HepG2 (cell line): ENCODE data around the gene UBE2O. TPM values are rescaled to one million over a fixed set of nuclear protein-coding genes. Genes with fewer than 3 reads are reported as not detected.
A peak's percentile ranks its signal among the peaks of the same experiment; 100 is the strongest.

Experiments
- ATAC-seq: fragments of 200-7000 bp; cut with Tn5 transposase; 3 replicates; pipeline ENCODE4 v1.9.1; 2020; ENCODE audit warnings: mild to moderate bottlenecking, moderate library complexity
- BruUV-seq: library from RNA; stranded (reverse); fragments of 400-500 nt; replicated peaks from 2 replicates; lab custom pipeline; 2021; lab: Mats Ljungman, UMichigan
- CTCF ChIA-PET: fragments of 300-600 bp; formaldehyde crosslinking; extraction: SDS; loops from one replicate; lab custom pipeline; 2021; ENCODE audit warnings: low total read pairs, inconsistent platforms, low intra/inter-chr PET ratio; lab: Yijun Ruan, JAX
- POLR2A ChIA-PET: fragments of 350-600 bp; sonication (Branson Sonifier 250); formaldehyde crosslinking; loops from one replicate; lab custom pipeline; 2020; ENCODE audit warnings: antibody characterized with exemption, inconsistent platforms; lab: Yijun Ruan, JAX
- DNase-seq: peaks from one replicate; pipeline ENCODE4 v3.0.0-alpha.2; 2015; ENCODE audit warnings: low spot score
- FAIRE-seq: peaks from 3 replicates; lab custom pipeline; 2011; peaks lifted over from hg19 to GRCh38; lab: Jason Lieb, UNC
- H2AFZ ChIP-seq: one replicate; pipeline ENCODE4 v1.6.1; 2011; ENCODE audit warnings: low read length, inconsistent platforms
- H3K27ac ChIP-seq: fragments of 300-600 bp; 3 replicates; pipeline ENCODE4 v1.8.0; 2011; ENCODE audit warnings: mixed run types, mild to moderate bottlenecking, mixed read lengths, low read length, inconsistent platforms; ENCODE audit not compliant: insufficient read depth; ENCODE audit errors: extremely low read length
- H3K27me3 ChIP-seq, 2 experiments: fragments of 200-600 bp in 1 of 2; 2 replicates in 1 of 2; 3 replicates in 1 of 2; pipeline versions ENCODE4 v1.6.0 to v1.8.0; 2011; ENCODE audit warnings: low read length in 2 of 2, mild to moderate bottlenecking in 2 of 2, moderate library complexity in 2 of 2, inconsistent platforms in 1 of 2; ENCODE audit not compliant: insufficient read depth in 2 of 2, control insufficient read depth in 1 of 2
- H3K36me3 ChIP-seq, 2 experiments: fragments of 200-600 bp in 1 of 2; replicated peaks in 1 of 2; 2 replicates in 1 of 2; 3 replicates in 1 of 2; pipeline versions ENCODE4 v1.5.1 to v1.8.0; 2011; ENCODE audit warnings: low read length in 2 of 2, inconsistent platforms in 1 of 2; ENCODE audit not compliant: insufficient read depth in 2 of 2, control insufficient read depth in 1 of 2
- H3K4me1 ChIP-seq: 2 replicates; pipeline ENCODE4 v1.5.1; 2012; ENCODE audit warnings: low read length, inconsistent platforms; ENCODE audit not compliant: insufficient read depth
- H3K4me2 ChIP-seq: 2 replicates; pipeline ENCODE4 v1.6.0; 2011; ENCODE audit warnings: low read depth, low read length, inconsistent platforms
- H3K4me3 ChIP-seq, 3 experiments: fragments of 200-600 bp in 1 of 3; sonication (generic), shearing (Covaris generic) in 1 of 3; replicated peaks in 1 of 3; 2 replicates each; pipeline ENCODE4 v1.5.1; 2011 to 2016; ENCODE audit warnings: low read length in 3 of 3, inconsistent platforms in 2 of 3, low read depth in 2 of 3, mild to moderate bottlenecking in 2 of 3, control low read depth in 1 of 3, mixed read lengths in 1 of 3; ENCODE audit not compliant: insufficient read depth in 1 of 3
- H3K79me2 ChIP-seq: one replicate; pipeline ENCODE4 v1.6.1; 2011; ENCODE audit warnings: low read length, inconsistent platforms; ENCODE audit not compliant: insufficient read depth
- H3K9ac ChIP-seq: 2 replicates; pipeline ENCODE4 v1.6.0; 2011; ENCODE audit warnings: mild to moderate bottlenecking, low read depth, low read length, inconsistent platforms; ENCODE audit not compliant: insufficient read depth
- H3K9me3 ChIP-seq: 2 replicates; pipeline ENCODE4 v1.5.1; 2012; ENCODE audit warnings: mild to moderate bottlenecking, low read length
- H4K20me1 ChIP-seq: 2 replicates; pipeline ENCODE4 v1.6.0; 2011; ENCODE audit warnings: inconsistent platforms, mild to moderate bottlenecking, low read length, moderate library complexity; ENCODE audit not compliant: insufficient read depth
- DMTF1 ChIP-seq: sonication (generic); formaldehyde crosslinking; IDR thresholded peaks from 2 replicates; pipeline ENCODE4 v1.4.0; 2020; ENCODE audit warnings: mild to moderate bottlenecking, missing genetic modification reagents
- ELF4 ChIP-seq: sonication (generic); formaldehyde crosslinking; IDR thresholded peaks from 2 replicates; pipeline ENCODE4 v1.5.0; 2020; ENCODE audit warnings: missing genetic modification reagents, mild to moderate bottlenecking, moderate library complexity, borderline replicate concordance
- PTBP1 ChIP-seq: fragments of 200-400 bp; formaldehyde crosslinking; IDR thresholded peaks from 2 replicates; pipeline ENCODE4 v1.6.1; 2018; ENCODE audit warnings: low read length, low read depth; ENCODE audit not compliant: poor library complexity, severe bottlenecking
- ZNF160 ChIP-seq: sonication (generic); formaldehyde crosslinking; IDR thresholded peaks from 2 replicates; pipeline ENCODE4 v1.8.0; 2022; ENCODE audit warnings: mild to moderate bottlenecking, inconsistent platforms, missing genetic modification reagents
- ZNF230 ChIP-seq: sonication (generic); formaldehyde crosslinking; IDR thresholded peaks from 2 replicates; pipeline ENCODE4 v1.4.0; 2020; ENCODE audit warnings: mild to moderate bottlenecking, missing genetic modification reagents
- ZNF232 ChIP-seq: sonication (generic); formaldehyde crosslinking; IDR thresholded peaks from 2 replicates; pipeline ENCODE4 v1.4.0; 2020; ENCODE audit warnings: missing genetic modification reagents, borderline replicate concordance
- ZNF251 ChIP-seq: sonication (generic); formaldehyde crosslinking; IDR thresholded peaks from 2 replicates; pipeline ENCODE4 v1.9.0; 2021; ENCODE audit warnings: mild to moderate bottlenecking, missing genetic modification reagents
- ZNF367 ChIP-seq: sonication (generic); formaldehyde crosslinking; IDR thresholded peaks from 2 replicates; pipeline ENCODE4 v1.4.0; 2020; ENCODE audit warnings: missing genetic modification reagents, borderline replicate concordance
- ZNF563 ChIP-seq: sonication (generic); formaldehyde crosslinking; IDR thresholded peaks from 2 replicates; pipeline ENCODE4 v1.8.0; 2022; ENCODE audit warnings: mild to moderate bottlenecking, moderate library complexity, missing genetic modification reagents
- ZNF737 ChIP-seq: sonication (generic); formaldehyde crosslinking; IDR thresholded peaks from 2 replicates; pipeline ENCODE4 v1.5.0; 2020; ENCODE audit warnings: missing genetic modification reagents, mild to moderate bottlenecking, borderline replicate concordance
- ZNF790 ChIP-seq: sonication (generic); formaldehyde crosslinking; IDR thresholded peaks from 2 replicates; pipeline ENCODE4 v1.8.0; 2022; ENCODE audit warnings: missing genetic modification reagents, mild to moderate bottlenecking, borderline replicate concordance
- WGBS: methylation state at CpG from one replicate; pipeline ENCODE4 v1.1.6; 2017; ENCODE audit warnings: low lambda C conversion rate; 5-methylcytosine and 5-hydroxymethylcytosine counted together
- in situ Hi-C: cut with HindIII; loops from 2 replicates; pipeline ENCODE4 v1.10.0; 2017; ENCODE audit warnings: low pct_unique_long_range_greater_than_20kb; ENCODE audit not compliant: extremely low pct_ligation_motif_present
- intact Hi-C: fragments of 100-400 bp; cut with micrococcal nuclease; formaldehyde crosslinking; loops from one replicate; pipeline ENCODE4 v1.10.0; 2022; ENCODE audit not compliant: unreplicated experiment
- polyA plus RNA-seq, 8 experiments: library from polyadenylated mRNA; depleted of rRNA in 3 of 8; stranded (reverse) in 7 of 8; unstranded in 1 of 8; fragments of >200 nt; fragmentation: Illumina TruSeq in 4 of 8; extraction: Trizol in 4 of 8; gene quantifications; 2 replicates each; pipeline versions ENCODE4 v1.2.1 to v1.2.3, GENCODE V29; 2011 to 2016; ENCODE audit warnings: low read depth in 4 of 8, missing spikeins in 1 of 8, mixed read lengths in 1 of 8; ENCODE audit not compliant: insufficient read depth in 1 of 8
- total RNA-seq, 5 experiments: library from RNA; depleted of rRNA; stranded (reverse); fragments of >200 nt; fragmentation: Illumina TruSeq; extraction: Trizol; gene quantifications; 2 replicates each; pipeline ENCODE4 v1.2.3, GENCODE V29; 2016; ENCODE audit warnings: low read depth in 1 of 5

The UBE2O gene
- total and polyA plus RNA-seq, 2 of the 13 experiments (the other 11 are each of a cell fraction or from before 2014, with no cell fraction given): 21.5 to 23.5 TPM

GRCh38 chr17:76459674-76460073 lies 6.7 kb upstream of the UBE2O start:
- Histone ChIP-seq H3K27ac (no peak overlapping the region), H3K79me2 (no peaks in the 10 kb centered on the region)
- TF ChIP-seq ZNF251 (CRISPR knock-in tag) (no peak), DMTF1 (CRISPR knock-in tag) (no peak), ZNF737 (CRISPR knock-in tag) (no peak), ZNF160 (no peak), ELF4 (no peak), ZNF232 (CRISPR knock-in tag) (no peak), ZNF563 (CRISPR knock-in tag) (no peak), ZNF367 (CRISPR knock-in tag) (no peak), ZNF230 (no peak), ZNF790 (CRISPR knock-in tag) (no peak), PTBP1 (no peak)
- TF ChIP-seq, all 625 proteins: peak for 0
- Histone ChIP-seq H3K27me3 (peaks cover 10 to 32% of the 10 kb centered on the region in 2 experiments; a peak in 4 of 5 replicates), H4K20me1 (no peaks in the 10 kb centered on the region), H3K36me3 (no peaks in the 10 kb centered on the region), H3K9ac (no peak overlapping the region), H3K4me2 (0 out of 2 replicates have a peak overlapping the region, but pooled peaks have one; percentile 8), H3K9me3 (no peaks in the 10 kb centered on the region), H3K4me1 (peaks cover 45% of the 10 kb centered on the region), H2AFZ (no peak overlapping the region), H3K4me3 (no peak overlapping the region)
- ChIA-PET POLR2A (interaction anchor here (1.2 to 1.7 kb wide), 5 partner anchors 39 to 92 kb away, joined by 3 to 13 read pairs (median 3); partner anchors contain the start of genes PRCD and RHBDF2), CTCF (interaction anchor here (1.4 to 2.4 kb wide), 4 partner anchors 45 to 51 kb away, joined by 9 to 26 read pairs (median 15); no protein-coding TSS in a partner anchor)
- DNase-seq (no peak), ATAC-seq (no peak), FAIRE-seq (no peak)
- WGBS: 15% methylated on average over 4 of the region's 4 CpGs
- intact Hi-C loops (loop anchor here (1.0 kb wide), 1 partner anchor 47 kb away; no protein-coding TSS in a partner anchor), in situ Hi-C loops (no loop called here)
- no TSS peak for BruUV-seq
